Posterior cingulate gyrus (tissue), 11 donors: ENCODE results near the gene NRXN2.
"Not testable (repeated sequence)": the region's sequence is repeated elsewhere in the genome, so short reads cannot be mapped to it uniquely, and the experiment has no call there.

Experiments used
- DNase-seq, 10 donors: peaks; one replicate each; pipeline versions ENCODE4 v3.0.0 to v3.0.0-alpha.2; 2020 to 2021; ENCODE audit warnings: mixed read lengths in 3 of 10
- intact Hi-C: fragments of 100-400 bp; cut with DNase I; formaldehyde crosslinking; loops from one replicate; pipeline ENCODE4 v1.15.1; 2023

NRXN2 gene

GRCh38 chr11:64601605-64602465 lies 121.2 kb downstream of the NRXN2 start:
- intact Hi-C loops = no loop called here
- DNase-seq = peak in 4 of 10 donors; percentile 9 to 72 (median 58)

- intact Hi-C loops = no loop called here
- DNase-seq = peak in 4 of 10 donors; percentile 21 to 85 (median 72)
Measured at GRCh38 chr11:64600281-64600992, 122.6 kb downstream of the NRXN2 start.

- intact Hi-C loops = no loop called here
- DNase-seq = peak in 3 of 10 donors; percentile 26 to 61 (median 49)
Measured at GRCh38 chr11:64599698-64600211, 123.2 kb downstream of the NRXN2 start.

- intact Hi-C loops = no loop called here
- peak in 5 of 10 donors; percentile 4 to 80 (median 46) for DNase-seq
Measured at GRCh38 chr11:64598797-64599697, 124.0 kb downstream of the NRXN2 start.

- DNase-seq = peak in 3 of 10 donors; percentile 23 to 77 (median 47)
- intact Hi-C loops = no loop called here
Measured at GRCh38 chr11:64598106-64598796, 124.7 kb downstream of the NRXN2 start.

- intact Hi-C loops = no loop called here
- peak in 5 of 10 donors; percentile 4 to 73 (median 69) for DNase-seq
Measured at GRCh38 chr11:64597671-64598101, 125.3 kb downstream of the NRXN2 start.

GRCh38 chr11:64595922-64596321 lies 127.1 kb downstream of the NRXN2 start:
- intact Hi-C loops, DNase-seq: not testable (repeated sequence)

GRCh38 chr11:64594159-64594939 lies 128.6 kb downstream of the NRXN2 start:
- peak in 3 of 10 donors; percentile 17 to 47 (median 43) for DNase-seq
- intact Hi-C loops = no loop called here

GRCh38 chr11:64593156-64594105 lies 129.6 kb downstream of the NRXN2 start:
- intact Hi-C loops = no loop called here

GRCh38 chr11:64592656-64593055 lies 130.3 kb downstream of the NRXN2 start:
- intact Hi-C loops = no loop called here
- peak in 4 of 10 donors; percentile 11 to 73 (median 50) for DNase-seq

More at GRCh38 chr11:64593156-64594105, 129.6 kb downstream of the NRXN2 start:
- DNase-seq = peak in 4 of 10 donors; percentile 21 to 75 (median 57)

GRCh38 chr11:64592234-64592615 lies 130.8 kb downstream of the NRXN2 start:
- intact Hi-C loops = no loop called here
- DNase-seq = peak in 2 of 10 donors; percentile 12 to 55

- DNase-seq = peak in 5 of 10 donors; percentile 2 to 69 (median 50)
- intact Hi-C loops = no loop called here
Measured at GRCh38 chr11:64591257-64592233, 131.5 kb downstream of the NRXN2 start.

- DNase-seq = peak in 4 of 10 donors; percentile 1 to 66 (median 32)
- intact Hi-C loops = no loop called here
Measured at GRCh38 chr11:64590763-64591221, 132.2 kb downstream of the NRXN2 start, which contains the start of gene SLC22A12. TSS of gene SLC22A12 (plus strand) at chr11:64591220. CDS start at chr11:64591557, 337 bp downstream.

GRCh38 chr11:64588701-64589100 lies 134.3 kb downstream of the NRXN2 start:
- intact Hi-C loops = no loop called here
- no peak for DNase-seq

- intact Hi-C loops = no loop called here
- DNase-seq = peak in 1 of 10 donors; percentile 22
Measured at GRCh38 chr11:64586366-64586765, 136.6 kb downstream of the NRXN2 start.

GRCh38 chr11:64585150-64585549 lies 137.8 kb downstream of the NRXN2 start:
- DNase-seq = peak in 3 of 10 donors; percentile 13 to 34 (median 30)
- intact Hi-C loops = no loop called here
